Stimulated activated CD8-positive, alpha-beta memory T cell treated with anti-CD3 and anti-CD28 coated beads, Interleukin-2, amount 100 ng/mL, for 1 hour (primary cell): ENCODE results near the gene VPS37B.

Experiments
- DNase-seq, 2 donors: peaks; one replicate each; pipeline ENCODE4 v3.0.0-alpha.2; 2020; ENCODE audit warnings: low read depth in 2 of 2

VPS37B gene

DNA sequence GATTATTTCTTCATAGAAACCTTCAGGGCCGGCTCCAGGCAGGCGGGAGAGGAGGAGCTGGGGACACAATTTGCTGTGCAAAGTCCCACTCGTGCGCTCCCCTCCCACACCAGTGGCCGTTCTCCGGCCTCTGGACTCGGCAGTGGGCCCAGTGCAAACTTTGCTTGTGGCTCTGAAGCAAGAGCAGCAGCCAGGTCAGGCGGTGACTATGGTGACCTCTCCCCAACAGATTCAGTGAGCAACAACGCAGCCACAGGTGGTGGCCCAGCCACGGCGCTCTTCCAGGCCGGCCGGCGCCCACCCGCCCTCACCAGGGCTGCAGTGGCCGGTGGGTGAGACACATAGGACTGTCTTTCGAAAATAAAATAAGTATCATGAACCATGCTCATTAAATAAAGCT, 29.5 kb downstream of the VPS37B start:
- DNase-seq: no peak

DNA sequence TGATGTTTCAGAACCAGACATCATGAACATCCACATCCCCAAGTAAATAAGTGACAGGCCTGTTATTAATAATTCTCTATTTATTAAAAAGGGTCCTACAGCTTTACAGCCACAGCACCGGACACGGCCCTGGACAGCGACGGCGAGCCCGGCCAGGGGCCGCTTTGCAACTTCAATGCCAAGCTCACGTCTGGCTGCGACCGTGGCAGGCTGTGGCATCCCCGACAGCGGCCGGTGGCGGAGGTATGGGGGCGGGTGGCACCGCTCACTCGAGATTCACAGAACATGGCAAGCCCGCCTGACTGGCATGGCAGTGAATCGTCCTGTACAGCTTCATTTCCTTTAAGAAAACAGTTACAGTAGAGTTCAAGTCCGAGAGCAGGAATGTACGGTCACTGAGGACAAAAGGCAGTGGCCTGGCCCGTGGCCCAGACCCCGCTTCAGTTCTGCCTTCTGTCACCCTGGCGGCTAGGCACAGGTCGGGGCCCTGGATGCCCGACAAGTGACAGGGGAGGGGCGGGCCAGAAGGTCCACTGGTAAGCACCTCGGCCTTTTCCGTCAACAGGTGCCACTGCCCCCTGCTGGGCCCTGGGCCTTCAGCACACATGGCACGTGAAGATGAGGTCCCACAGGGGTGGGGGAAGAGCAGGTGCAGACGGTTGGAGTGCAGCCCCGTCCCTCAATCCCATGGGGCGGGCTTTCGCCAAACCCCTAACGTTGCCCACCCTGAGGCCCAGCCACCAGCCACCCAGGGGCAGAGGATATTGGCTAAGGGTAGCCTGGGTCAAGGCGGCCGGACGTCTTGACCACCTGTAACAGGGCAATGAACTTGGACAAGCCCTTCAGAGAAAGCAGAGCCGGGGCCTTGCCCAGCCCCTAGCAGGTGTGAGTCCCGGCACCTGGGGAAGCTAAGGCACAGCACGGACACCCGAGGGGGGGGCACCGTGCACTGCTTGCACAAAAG, 30.4 kb downstream of the VPS37B start:
- DNase-seq: no peak

DNA sequence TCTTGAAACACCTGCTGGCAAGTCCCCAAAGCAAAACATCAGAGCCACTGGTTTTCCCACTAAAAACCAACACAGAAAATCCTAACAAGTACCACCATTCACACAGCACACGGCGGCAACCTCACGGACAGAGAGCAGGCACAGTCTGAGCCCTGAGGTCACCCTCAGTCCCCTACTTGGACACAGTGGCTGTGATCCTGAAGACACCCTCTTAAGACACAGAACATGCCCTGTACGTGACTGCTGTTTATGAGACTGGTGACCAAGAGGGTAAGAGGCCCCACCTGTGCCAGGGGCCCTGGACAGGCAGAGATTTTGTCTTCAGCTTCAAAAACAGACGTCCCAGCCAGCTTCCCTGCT, 31.1 kb downstream of the VPS37B start:
- no peak for DNase-seq

DNA sequence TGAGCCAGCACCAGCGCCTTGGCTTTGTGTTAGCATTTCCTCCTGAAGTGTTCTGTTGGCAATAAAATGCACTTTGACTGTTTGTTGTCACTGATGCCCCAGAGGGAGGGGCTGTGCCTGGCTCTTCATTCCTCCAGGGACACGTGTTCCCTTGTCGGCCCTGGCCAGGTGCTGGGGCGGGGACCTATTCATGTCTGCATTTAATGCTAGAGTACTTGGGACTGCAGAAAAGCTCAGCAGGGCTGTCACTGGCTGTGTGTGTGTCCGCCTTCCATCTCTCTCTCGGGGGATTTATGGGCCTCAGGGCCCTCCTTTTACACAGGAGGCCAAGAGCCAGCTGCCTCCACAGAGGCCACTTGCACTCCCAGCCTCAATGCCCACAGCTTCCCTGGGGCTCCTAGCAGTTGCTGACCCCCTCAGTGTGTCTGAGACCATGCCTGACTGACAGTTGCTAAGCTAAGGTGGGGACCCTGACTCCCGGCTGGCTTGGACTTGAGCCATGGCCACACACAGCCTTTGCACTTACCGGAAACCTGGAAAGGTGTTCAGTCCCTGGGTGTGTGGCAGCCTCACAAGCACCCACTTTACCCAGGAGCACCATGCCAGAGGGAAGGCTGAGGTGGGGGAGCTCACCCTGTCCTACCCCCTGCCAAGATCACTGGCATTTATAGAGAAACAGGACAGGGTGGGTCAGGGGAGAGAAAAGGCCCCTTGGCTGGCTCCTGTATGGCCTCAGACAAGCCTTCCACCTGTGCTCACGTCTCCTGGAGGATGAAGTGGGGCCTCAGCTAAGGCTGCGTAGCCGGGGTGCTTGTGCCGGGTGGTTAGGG, 32.8 kb downstream of the VPS37B start:
- no peak for DNase-seq

DNA sequence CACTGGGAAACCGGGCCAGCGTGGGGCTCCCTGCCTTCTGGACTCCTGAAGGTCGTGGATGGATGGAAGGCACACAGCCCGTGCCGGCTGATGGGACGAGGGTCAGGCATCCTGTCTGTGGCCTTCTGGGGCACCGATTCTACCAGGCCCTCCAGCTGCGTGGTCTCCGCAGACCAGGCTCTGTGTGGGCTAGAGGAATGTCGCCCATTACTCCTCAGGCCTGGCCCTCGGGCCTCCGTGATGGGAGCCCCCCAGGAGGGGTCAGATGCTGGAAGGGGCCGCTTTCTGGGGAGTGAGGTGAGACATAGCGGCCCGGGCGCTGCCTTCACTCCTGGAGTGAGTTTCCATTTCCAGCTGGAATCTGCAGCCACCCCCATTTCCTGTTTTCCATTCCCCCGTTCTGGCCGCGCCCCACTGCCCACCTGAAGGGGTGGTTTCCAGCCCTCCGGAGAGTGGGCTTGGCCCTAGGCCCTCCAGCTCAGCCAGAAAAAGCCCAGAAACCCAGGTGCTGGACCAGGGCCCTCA, 33.8 kb downstream of the VPS37B start:
- no peak for DNase-seq

DNA sequence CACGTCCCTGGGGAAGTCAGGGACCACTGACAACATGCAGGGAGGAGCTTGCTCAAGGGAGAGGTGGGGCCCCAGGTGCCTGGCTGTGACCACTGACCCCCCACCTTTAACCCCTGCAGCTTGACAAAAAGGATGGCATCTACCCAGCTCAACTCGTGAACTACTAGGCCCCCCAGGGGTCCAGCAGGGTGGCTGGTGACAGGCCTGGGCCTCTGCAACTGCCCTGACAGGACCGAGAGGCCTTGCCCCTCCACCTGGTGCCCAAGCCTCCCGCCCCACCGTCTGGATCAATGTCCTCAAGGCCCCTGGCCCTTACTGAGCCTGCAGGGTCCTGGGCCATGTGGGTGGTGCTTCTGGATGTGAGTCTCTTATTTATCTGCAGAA, 34.3 kb downstream of the VPS37B start:
- DNase-seq: no peak

DNA sequence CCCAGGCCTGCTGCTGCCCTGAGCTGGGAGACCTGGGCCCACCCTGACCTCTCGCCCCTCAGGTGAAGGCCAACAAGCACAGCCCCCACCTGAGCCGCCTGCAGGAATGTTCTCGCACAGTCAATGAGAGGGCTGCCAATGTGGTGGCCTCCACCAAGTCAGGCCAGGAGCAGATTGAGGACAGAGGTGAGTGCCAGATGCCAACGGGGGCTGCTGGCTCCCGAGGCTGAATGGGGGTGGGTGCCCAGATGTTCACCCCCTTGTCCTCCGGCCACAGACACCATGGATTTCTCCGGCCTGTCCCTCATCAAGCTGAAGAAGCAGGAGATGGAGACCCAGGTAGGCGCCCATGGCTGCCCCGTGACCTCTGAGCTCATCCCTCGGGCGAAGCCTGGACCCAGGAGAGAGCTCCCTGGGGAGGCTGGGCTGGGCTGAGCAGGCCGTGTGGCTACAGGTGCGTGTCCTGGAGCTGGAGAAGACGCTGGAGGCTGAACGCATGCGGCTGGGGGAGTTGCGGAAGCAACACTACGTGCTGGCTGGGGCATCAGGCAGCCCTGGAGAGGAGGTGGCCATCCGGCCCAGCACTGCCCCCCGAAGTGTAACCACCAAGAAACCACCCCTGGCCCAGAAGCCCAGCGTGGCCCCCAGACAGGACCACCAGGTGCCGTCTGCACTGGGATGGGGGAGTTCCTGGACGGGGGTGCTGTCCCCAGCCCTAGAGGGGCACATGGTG, 34.9 kb downstream of the VPS37B start:
- DNase-seq: no peak

DNA sequence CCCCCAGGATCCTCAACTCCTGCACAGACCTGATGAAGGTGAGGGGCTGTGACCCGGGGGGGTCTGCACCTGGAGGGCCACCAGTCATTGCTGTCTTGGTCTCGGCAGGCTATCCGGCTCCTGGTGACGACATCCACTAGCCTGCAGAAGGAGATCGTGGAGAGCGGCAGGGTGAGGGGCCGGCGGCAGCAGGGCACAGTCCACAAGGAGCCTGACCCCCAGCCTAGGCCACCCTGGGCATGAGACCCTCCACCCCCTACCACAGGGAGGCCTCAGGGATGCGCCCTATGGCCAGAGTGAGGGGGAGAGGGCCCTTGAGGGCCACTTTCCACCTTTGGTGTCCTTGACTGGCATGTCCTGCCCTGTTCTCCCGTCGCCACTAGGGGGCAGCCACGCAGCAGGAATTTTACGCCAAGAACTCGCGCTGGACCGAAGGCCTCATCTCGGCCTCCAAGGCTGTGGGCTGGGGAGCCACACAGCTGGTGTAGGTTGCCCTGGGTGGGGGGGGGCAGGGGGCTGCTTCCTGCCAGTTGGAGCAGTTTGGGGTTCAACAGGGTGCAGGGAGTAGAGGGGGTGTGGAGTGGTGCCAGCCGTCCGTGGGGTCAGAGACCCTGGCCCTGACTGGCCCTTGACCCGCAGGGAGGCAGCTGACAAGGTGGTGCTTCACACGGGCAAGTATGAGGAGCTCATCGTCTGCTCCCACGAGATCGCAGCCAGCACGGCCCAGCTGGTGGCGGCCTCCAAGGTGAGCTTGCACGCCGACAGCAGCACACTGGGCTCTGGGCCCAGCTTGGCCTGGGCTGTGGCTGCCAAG, 35.7 kb downstream of the VPS37B start:
- peak; percentile 66 to 68 for DNase-seq

DNA sequence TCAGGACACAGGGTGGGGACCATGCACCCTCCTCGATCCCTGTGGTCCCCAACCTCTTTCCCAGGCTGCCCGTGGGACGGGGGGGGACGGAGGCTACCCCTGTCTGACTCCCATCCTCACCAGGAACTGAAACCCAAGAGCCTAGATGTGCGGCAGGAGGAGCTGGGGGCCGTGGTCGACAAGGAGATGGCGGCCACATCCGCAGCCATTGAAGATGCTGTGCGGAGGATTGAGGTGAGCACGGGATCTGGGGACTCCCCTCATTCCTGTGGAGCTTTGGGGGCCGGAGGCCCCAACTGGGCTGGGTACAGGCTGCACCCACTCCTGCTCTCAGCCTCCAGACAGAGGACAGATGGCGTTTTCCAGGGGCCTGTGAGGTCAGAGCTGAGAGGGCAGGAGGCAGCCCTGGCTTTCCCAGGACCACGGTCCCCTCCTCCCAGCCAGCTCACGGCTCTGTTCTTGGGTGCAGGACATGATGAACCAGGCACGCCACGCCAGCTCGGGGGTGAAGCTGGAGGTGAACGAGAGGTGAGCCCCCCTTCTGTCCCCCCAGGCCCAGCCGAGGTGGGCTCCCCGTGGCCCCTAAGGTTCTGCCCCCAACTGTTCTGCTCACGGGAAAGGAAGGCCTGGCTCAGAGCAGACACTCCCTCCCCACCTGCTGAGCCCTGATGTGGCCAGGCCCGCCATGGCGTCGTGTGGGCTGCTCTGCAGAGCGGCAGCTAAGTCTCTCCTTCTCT, 36.5 kb downstream of the VPS37B start:
- no peak for DNase-seq

DNA sequence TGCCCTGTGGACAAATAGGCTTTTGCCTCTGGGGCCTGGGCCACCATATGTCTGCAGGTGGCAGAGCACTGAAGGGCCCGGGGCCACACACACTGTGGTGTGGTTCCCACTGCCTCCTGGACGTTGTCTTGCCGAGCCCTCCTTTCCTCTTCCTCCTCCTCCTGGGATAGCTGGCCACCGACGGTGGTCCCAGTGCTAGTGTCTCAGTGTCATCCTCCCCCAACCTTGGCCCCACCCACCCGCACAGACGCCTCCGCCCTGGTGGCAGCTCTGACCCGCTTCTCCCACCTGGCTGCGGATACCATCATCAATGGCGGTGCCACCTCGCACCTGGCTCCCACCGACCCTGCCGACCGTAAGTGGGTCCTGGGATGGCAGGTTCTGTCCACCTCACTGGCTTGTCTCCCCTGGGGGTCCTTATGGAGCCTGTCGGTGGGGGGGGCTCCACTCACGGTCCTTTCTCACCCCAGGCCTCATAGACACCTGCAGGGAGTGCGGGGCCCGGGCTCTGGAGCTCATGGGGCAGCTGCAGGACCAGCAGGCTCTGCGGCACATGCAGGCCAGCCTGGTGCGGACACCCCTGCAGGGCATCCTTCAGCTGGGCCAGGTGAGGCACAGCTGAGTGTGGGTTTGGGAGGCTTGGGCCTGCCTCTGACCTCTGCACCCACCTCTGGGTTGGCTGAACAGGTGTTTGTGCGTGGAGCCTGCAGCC, 37.2 kb downstream of the VPS37B start:
- no peak for DNase-seq

DNA sequence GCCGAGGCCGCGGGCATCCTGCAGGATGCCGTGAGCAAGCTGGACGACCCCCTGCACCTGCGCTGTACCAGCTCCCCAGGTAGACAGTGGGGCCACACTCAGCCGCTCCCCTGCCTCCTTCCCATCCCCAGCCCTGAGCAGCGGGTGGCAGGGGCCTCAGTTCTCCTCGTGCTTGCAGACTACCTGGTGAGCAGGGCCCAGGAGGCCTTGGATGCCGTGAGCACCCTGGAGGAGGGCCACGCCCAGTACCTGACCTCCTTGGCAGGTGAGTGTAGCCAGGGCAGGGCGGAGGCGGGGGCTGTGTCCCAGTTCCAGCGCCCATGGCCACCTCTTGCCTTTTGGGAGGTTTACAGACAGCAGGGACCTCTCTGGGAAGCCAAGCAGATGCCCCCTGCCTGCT, 37.8 kb downstream of the VPS37B start:
- no peak for DNase-seq

DNA sequence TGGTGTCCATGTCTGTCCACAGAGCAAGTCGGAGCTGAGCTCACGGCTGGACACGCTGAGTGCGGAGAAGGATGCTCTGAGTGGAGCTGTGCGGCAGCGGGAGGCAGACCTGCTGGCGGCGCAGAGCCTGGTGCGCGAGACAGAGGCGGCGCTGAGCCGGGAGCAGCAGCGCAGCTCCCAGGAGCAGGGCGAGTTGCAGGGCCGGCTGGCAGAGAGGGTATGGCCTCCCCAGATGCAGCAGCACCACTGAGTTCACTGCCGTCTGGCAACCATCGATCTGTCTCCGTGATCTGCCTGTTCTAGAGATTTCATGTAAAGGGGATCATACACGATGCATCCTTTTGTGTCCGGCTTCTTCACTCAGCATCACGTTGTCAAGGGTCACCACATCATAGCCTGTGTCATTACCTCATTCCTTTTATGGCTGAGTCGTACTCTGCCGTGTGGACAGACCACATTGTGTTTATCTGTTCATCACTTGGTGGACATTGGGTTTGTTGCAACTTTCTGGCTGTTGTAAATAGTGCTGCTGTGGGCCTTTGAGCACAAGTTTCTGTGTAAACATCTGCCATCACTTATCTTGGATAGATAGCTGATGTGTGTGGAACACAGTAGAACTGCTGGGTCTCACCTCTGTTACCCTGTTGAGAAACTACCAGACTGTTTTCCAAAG, 38.8 kb downstream of the VPS37B start:
- no peak for DNase-seq

DNA sequence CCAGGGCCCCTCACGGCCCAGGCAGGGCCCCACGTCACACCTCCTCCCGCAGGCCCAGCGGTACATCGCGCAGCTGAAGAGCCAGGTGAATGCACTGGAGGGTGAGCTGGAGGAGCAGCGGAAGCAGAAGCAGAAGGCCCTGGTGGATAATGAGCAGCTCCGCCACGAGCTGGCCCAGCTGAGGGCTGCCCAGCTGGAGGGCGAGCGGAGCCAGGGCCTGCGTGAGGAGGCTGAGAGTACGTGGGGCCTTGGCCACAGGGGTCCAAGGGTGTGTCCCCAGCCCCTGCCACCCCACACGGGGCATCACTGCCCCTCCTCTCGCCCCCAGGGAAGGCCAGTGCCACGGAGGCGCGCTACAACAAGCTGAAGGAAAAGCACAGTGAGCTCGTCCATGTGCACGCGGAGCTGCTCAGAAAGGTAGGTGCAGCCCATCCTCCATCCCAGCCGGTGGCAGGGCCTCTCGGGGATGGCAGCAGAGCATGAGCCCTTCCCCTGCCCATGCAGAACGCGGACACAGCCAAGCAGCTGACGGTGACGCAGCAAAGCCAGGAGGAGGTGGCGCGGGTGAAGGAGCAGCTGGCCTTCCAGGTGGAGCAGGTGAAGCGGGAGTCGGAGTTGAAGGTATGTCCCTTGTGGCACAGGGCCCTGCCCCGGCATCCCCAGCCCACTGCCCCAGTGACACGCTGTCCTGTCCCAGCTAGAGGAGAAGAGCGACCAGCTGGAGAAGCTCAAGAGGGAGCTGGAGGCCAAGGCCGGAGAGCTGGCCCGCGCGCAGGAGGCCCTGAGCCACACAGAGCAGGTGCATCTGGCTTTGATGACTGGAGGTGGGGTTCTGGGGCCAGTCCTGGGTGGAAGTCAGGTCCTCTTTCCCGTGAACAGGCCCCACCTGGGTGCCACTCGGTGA, 39.7 kb downstream of the VPS37B start:
- DNase-seq: no peak

DNA sequence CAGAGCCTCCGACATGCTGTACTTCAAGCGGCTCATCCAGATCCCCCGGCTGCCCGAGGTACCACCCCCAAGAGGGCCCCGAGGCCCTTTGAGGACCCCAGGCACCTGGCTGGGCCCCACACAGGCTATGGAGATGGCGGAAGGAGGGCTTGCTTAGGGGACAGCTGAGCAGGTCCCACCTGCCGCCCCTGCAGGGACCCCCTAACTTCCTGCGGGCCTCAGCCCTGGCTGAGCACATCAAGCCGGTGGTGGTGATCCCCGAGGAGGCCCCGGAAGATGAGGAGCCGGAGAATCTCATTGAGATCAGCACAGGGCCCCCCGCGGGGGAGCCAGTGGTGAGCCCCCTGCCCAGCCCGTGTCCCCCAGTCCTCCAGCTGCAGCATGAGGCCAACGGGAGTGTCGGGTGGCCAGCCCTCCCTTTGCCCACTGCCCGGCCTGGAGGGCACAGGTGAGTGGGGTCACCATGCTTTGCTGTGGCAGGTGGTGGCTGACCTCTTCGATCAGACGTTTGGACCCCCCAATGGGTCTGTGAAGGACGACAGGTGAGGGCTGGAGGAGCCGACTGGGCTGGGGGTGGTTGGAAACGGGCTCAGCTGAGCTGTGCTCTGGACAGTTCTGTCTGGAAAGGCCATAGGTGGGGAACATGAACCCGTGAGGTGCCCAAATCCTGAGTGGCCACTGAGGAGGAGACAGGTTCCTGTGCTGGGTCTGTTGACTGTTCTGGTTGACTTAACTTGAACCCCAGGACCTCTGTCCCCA, 40.7 kb downstream of the VPS37B start:
- no peak for DNase-seq

DNA sequence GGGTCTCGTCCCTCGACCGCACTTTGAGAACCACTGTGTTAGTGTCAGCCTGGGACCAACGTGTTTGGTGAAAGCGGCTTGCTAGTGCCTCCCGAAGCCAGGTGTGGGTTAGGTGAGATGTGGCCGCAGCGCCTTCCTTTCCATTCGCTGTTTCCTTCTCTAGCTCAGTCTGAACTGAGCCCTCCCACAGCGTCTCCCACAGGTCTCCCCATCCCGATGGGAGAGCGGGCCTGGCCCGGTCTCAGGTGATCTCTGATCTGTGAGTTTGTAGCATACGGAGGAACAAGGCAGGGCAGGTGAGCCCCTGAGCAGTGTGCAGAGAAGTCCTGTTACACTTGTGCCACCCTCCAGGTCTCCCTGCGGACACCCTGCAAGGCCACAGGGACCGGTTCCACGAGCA, 41.4 kb downstream of the VPS37B start:
- DNase-seq: no peak

DNA sequence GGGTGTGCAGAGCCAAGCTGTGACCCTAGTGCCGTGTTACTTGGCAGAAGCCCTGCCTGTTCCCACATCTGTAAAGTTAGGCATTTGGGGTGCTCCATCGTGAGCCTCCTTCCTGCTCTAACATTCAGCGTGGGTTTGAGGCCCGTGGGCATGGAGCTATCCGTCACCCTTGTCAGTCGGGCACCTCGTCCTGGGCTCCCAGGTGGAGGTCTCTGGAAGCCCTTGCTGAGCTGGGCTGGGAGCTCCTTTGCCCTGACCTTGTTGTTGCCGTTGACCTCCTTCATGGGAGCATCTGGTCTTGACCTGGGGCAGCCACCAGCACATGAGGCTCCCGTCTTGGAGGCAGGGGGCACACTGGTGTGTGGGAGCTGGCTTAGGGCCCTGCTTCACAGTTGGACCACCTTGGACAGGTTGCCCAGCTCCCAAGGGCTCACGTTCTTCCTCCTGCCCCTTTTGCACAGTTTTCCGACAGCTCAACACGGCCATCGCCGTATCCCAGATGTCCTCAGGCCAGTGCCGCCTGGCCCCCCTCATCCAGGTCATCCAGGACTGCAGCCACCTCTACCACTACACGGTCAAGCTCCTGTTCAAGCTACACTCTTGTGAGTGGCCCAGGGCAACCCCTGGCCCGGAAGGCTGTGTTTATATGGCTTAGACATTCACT, 42.2 kb downstream of the VPS37B start:
- DNase-seq: no peak
